ENCODE results near the gene CHST15. TPM values are rescaled to one million over a fixed set of nuclear protein-coding genes. Genes with fewer than 3 reads are reported as not detected.

CHST15 gene
- total RNA-seq, 3 donors from 2014 or later: 4.8 to 64.5 (median 10.8) TPM

DNA sequence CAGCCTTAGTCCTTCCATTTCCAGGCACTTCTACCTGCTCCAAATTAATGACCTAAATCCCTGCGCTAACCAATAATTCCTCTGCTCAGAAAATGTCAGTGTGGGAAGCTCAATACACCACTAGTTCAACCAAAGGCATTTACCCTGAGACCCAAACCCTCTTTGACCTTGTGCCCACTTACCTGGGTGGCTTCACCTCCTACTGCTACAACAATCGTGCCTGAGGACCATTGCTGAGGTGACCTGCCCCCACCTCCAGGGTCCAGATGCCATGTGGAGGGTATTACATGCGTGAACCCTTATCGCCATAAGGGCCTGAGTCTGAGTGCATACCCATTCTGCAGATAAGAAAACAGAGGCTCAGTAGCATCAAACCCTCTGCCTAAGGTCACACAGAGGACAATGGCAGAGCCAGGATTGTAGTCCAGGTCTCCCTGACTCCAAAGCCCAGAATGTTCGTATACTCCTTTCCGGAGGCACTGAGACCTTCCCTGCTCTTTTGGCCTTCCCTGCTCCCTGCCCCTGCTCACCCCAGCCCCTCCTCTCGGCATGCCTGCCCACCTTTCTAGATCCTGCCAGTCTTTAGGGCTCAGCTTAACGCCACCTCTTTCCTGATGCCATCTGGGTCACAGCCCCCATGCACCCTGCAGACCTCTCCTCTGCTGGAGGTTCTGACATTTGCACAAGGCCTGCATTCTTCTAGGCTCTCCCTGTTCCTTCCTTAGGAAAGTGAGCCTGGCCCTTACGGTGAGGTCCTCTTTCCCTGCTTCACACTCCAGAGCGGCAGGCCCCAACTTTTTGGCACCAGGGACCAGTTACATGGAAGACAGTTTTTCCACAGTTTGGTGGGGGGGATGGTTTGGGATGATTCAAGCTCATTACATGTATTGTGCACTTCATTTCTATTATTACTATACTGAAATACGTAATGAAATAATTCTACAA is 94.9 kb downstream of the CHST15 start:
- Histone ChIP-seq H3K4me3 (no peak overlapping the region), H3K36me3 (ENCODE audit: low read depth) (no peaks in the 10 kb centered on the region), H3K9me3 (no peaks in the 10 kb centered on the region), H3K4me1 (ENCODE audit: low read depth) (peaks cover 9% of the 10 kb centered on the region)
- intact Hi-C loops (cut with DNase I, micrococcal nuclease): no loop called here
- DNase-seq (peak in 1 of 3 donors; percentile 21), ATAC-seq (no peak)
- TF ChIP-seq, protein P1, sequence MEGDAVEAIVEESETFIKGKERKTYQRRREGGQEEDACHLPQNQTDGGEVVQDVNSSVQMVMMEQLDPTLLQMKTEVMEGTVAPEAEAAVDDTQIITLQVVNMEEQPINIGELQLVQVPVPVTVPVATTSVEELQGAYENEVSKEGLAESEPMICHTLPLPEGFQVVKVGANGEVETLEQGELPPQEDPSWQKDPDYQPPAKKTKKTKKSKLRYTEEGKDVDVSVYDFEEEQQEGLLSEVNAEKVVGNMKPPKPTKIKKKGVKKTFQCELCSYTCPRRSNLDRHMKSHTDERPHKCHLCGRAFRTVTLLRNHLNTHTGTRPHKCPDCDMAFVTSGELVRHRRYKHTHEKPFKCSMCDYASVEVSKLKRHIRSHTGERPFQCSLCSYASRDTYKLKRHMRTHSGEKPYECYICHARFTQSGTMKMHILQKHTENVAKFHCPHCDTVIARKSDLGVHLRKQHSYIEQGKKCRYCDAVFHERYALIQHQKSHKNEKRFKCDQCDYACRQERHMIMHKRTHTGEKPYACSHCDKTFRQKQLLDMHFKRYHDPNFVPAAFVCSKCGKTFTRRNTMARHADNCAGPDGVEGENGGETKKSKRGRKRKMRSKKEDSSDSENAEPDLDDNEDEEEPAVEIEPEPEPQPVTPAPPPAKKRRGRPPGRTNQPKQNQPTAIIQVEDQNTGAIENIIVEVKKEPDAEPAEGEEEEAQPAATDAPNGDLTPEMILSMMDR (IDR thresholded peaks at IDR 0.05): no peak

DNA sequence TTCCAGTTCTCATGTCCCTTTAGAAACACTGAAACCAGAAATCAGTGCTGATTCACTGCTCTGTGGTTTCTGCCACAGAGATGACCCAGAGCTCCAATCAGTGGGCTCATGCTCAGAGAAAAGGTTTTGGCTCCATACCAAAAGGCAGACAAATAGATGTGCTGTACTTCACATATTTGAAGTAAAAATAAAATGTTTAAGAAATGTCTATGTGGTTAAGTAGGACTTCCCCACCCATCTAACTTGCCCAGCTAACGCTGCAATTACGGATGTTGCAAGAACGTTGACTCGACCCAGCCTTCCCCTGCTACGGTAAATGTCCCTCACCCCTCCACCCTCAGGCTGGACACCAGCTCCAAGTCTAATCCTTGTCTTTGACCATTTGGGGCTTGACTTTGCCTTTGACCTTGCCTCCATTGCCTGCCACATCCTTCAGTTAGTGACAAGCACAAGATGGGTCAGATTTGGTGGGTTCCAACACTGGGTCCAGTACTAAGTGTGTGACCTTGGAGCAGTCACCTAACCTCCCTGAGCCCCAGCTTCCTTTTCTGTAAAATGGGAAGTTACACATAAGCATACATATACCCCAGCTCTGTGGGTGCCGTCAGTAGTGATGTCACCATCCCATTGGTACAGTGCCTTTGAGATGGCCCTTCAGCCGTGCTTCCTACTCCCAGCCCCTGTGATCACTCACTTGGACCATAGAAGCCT is 95.8 kb downstream of the CHST15 start:
- DNase-seq: peak in 2 of 3 donors; percentile 16 to 40
- Histone ChIP-seq H3K4me1 (ENCODE audit: low read depth) (peaks cover 9% of the 10 kb centered on the region), H3K36me3 (ENCODE audit: low read depth) (no peaks in the 10 kb centered on the region), H3K4me3 (no peak overlapping the region), H3K9me3 (no peaks in the 10 kb centered on the region)
- peak; percentile 18 for ATAC-seq
- intact Hi-C loops (cut with DNase I, micrococcal nuclease): no loop called here
- TF ChIP-seq, protein P1 (IDR thresholded peaks at IDR 0.05): no peak

DNA sequence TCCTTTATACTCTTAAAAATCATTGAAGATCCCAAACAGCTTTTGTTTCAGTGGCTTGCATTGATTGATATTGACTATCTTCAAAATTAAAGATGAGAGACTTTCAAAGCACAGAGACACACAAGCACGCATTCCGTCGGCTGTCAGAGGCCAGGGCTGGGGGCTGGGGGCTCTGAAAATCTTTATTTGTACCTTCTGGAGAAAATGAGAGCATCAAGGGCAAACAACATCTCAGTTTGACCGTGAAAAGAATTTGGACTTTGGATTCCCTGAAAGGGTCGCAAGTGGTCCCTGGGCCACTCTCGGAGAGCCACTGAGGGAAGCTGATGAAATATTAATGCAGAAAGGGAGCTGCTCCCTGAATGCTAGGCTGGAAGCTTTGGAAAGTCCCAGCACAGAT is 96.4 kb downstream of the CHST15 start:
- intact Hi-C loops (cut with DNase I, micrococcal nuclease): no loop called here
- no peak for ATAC-seq
- TF ChIP-seq, protein P1 (IDR thresholded peaks at IDR 0.05): no peak

DNA sequence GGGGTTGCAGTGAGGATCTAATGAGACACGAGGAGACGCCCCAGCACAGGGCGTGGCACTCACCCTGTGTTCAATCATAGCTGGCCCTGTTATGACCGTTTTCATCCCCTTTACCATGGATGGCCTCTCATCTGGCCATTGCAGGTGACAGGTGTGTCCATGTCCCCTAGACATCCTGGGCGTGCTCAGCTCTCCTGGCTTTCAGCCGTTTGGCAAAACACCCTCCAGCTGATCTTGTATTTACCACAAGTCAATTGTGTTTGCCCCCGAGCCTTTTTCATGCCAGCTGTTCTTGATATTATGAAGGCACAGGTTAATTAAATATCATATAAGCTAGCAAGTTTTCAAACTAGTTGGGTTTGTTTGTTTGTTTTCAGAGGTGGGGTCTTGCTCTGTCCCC is 97.1 kb downstream of the CHST15 start:
- ATAC-seq (no peak), DNase-seq (no peak)
- no peak overlapping the region for H3K4me3 ChIP-seq
- H3K36me3 ChIP-seq (ENCODE audit: low read depth): no peaks in the 10 kb centered on the region
- intact Hi-C loops (cut with DNase I, micrococcal nuclease): no loop called here
- peaks cover 9% of the 10 kb centered on the region for H3K4me1 ChIP-seq (ENCODE audit: low read depth)
- TF ChIP-seq, protein P1 (IDR thresholded peaks at IDR 0.05): no peak
- no peaks in the 10 kb centered on the region for H3K9me3 ChIP-seq

More for the DNA sequence above, 96.4 kb downstream of the CHST15 start:
- no peak overlapping the region for H3K4me3 ChIP-seq
- no peaks in the 10 kb centered on the region for H3K9me3 ChIP-seq
- peak in 1 of 3 donors; percentile 5 for DNase-seq
- peaks cover 9% of the 10 kb centered on the region for H3K4me1 ChIP-seq (ENCODE audit: low read depth)
- no peaks in the 10 kb centered on the region for H3K36me3 ChIP-seq (ENCODE audit: low read depth)

DNA sequence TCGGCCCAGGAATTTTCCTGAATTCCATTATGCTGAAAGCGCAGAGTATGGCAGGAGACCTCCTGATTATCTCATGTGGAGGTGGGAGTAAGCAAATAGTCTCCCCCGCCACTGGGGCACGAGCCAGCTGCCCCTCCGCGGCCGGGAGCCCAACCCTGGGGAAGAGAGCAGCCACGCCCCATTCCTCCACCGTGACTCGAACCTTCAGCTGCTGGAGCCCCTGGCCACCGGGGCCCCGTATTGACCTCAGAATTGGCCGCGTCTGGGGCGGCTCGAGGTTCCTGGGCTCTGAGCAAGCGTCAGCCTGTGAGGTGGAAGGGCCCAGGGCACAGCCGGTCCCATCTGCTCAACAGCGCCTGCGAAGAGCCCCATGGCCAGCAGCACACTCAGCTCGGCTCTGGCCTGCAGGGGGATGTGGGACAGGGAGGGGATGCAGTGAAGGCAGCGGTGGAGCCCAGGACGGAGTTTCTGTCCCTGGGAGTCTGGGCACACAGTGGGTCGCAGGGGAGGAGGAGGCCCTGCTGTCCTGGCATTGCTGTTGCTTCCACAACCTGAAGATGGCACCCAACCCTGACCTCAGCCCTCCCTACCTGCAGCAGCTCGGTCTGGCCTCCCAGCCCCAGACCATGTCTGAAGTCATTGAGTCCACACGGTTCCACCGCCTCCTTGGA is 97.8 kb downstream of the CHST15 start:
- H3K36me3 ChIP-seq (ENCODE audit: low read depth): no peaks in the 10 kb centered on the region
- DNase-seq (peak; percentile 34 to 72 (median 53)), ATAC-seq (peak; percentile 57)
- intact Hi-C loops (cut with DNase I, micrococcal nuclease): loop anchor here in 1 of 2 donors (2.0 kb wide), 1 partner anchor 395 kb away; no protein-coding TSS in a partner anchor
- H3K4me3 ChIP-seq: no peak overlapping the region
- no peaks in the 10 kb centered on the region for H3K9me3 ChIP-seq
- peaks cover 9% of the 10 kb centered on the region for H3K4me1 ChIP-seq (ENCODE audit: low read depth)
- TF ChIP-seq, protein P1 (IDR thresholded peaks at IDR 0.05): no peak
